WTC11 (cell line): ENCODE measurements around the gene VEGFB. TPM values are rescaled to one million over a fixed set of nuclear protein-coding genes. Genes with fewer than 3 reads are reported as not detected.

Experiments
- ATAC-seq: fragments of 200-7000 bp; cut with Tn5 transposase; 2 replicates; pipeline ENCODE4 v1.10.0; 2021; ENCODE audit warnings: mild to moderate bottlenecking, moderate library complexity
- CTCF ChIA-PET: fragments of 300-600 bp; sonication (Branson Sonifier 250); formaldehyde crosslinking; loops from one replicate; lab custom pipeline; 2021; ENCODE audit warnings: antibody characterized with exemption; lab: Charles Lee
- POLR2A ChIA-PET: fragments of 350-600 bp; sonication (Branson Sonifier 250); formaldehyde crosslinking; loops from one replicate; lab custom pipeline; 2021; ENCODE audit warnings: antibody characterized with exemption; lab: Charles Lee
- DNase-seq: peaks from one replicate; pipeline ENCODE4 v3.0.0; 2021; ENCODE audit warnings: low spot score
- H3K27ac Mint-ChIP-seq: 2 replicates; pipeline ENCODE4 v1.8.0; 2021; ENCODE audit warnings: mixed read lengths
- H3K27me3 Mint-ChIP-seq: 2 replicates; pipeline ENCODE4 v1.8.0; 2021; ENCODE audit warnings: low read depth, mild to moderate bottlenecking, moderate library complexity, mixed read lengths
- H3K36me3 Mint-ChIP-seq: 2 replicates; pipeline ENCODE4 v1.8.0; 2021; ENCODE audit warnings: mixed read lengths
- H3K4me1 Mint-ChIP-seq: 2 replicates; pipeline ENCODE4 v1.8.0; 2022; ENCODE audit warnings: mixed read lengths
- H3K4me3 Mint-ChIP-seq: 2 replicates; pipeline ENCODE4 v1.8.0; 2021; ENCODE audit warnings: mild to moderate bottlenecking, moderate library complexity, mixed read lengths
- H3K9me3 Mint-ChIP-seq: 2 replicates; pipeline ENCODE4 v1.8.0; 2021; ENCODE audit warnings: mixed read lengths
- ATF3 ChIP-seq: sonication (generic); formaldehyde crosslinking; conservative IDR thresholded peaks from 2 replicates; pipeline ENCODE4 v1.8.1; 2022; ENCODE audit warnings: mild to moderate bottlenecking, missing genetic modification reagents
- CREB1 ChIP-seq: sonication (generic); formaldehyde crosslinking; IDR thresholded peaks from 2 replicates; pipeline ENCODE4 v1.8.0; 2023; ENCODE audit warnings: mild to moderate bottlenecking, missing genetic modification reagents
- ELF4 ChIP-seq: sonication (generic); formaldehyde crosslinking; IDR thresholded peaks from 2 replicates; pipeline ENCODE4 v1.8.1; 2022; ENCODE audit warnings: low read depth, mild to moderate bottlenecking, moderate library complexity, missing genetic modification reagents
- EMX1 ChIP-seq: fragments of 250-450 bp; sonication (Bioruptor Pico); IDR thresholded peaks from 2 replicates; pipeline ENCODE4 v1.8.0; 2021; ENCODE audit warnings: mild to moderate bottlenecking
- IRF1 ChIP-seq: sonication (generic); formaldehyde crosslinking; IDR thresholded peaks from 2 replicates; pipeline ENCODE4 v1.8.0; 2023; ENCODE audit warnings: missing genetic modification reagents
- IRF2 ChIP-seq: sonication (generic); formaldehyde crosslinking; IDR thresholded peaks from 2 replicates; pipeline ENCODE4 v1.8.0; 2022; ENCODE audit warnings: low read depth, missing genetic modification reagents, borderline replicate concordance
- MYBL2 ChIP-seq: sonication (generic); formaldehyde crosslinking; IDR thresholded peaks from 2 replicates; pipeline ENCODE4 v1.8.1; 2023; ENCODE audit warnings: mild to moderate bottlenecking, moderate library complexity, missing genetic modification reagents
- OVOL2 ChIP-seq: fragments of 250-450 bp; sonication (Bioruptor Pico); IDR thresholded peaks from 2 replicates; pipeline ENCODE4 v1.9.0; 2021; ENCODE audit warnings: mild to moderate bottlenecking, borderline replicate concordance
- SMAD4 ChIP-seq: sonication (generic); formaldehyde crosslinking; IDR thresholded peaks from 2 replicates; pipeline ENCODE4 v1.8.0; 2022; ENCODE audit warnings: mild to moderate bottlenecking, missing genetic modification reagents
- TEAD1 ChIP-seq: sonication (generic); formaldehyde crosslinking; IDR thresholded peaks from 2 replicates; pipeline ENCODE4 v1.8.0; 2022; ENCODE audit warnings: mild to moderate bottlenecking, missing genetic modification reagents
- ZNF138 ChIP-seq: sonication (generic); formaldehyde crosslinking; conservative IDR thresholded peaks from 2 replicates; pipeline ENCODE4 v1.8.1; 2022; ENCODE audit warnings: mild to moderate bottlenecking, moderate library complexity, missing genetic modification reagents
- ZNF423 ChIP-seq: fragments of 250-450 bp; sonication (Bioruptor Pico); IDR thresholded peaks from 2 replicates; pipeline ENCODE4 v2.1.2; 2022; ENCODE audit warnings: mild to moderate bottlenecking, moderate library complexity
- ZNF512 ChIP-seq: sonication (generic); formaldehyde crosslinking; IDR thresholded peaks from 2 replicates; pipeline ENCODE4 v1.8.1; 2022; ENCODE audit warnings: missing genetic modification reagents, borderline replicate concordance
- total RNA-seq: library from RNA; stranded (reverse); gene quantifications from 3 replicates; pipeline ENCODE4 v1.2.3, GENCODE V29; 2021
- TF ChIP-seq, protein P1 (sequence below): sonication (generic); formaldehyde crosslinking; IDR thresholded peaks from 2 replicates; pipeline ENCODE4 v1.8.0; 2023; ENCODE audit warnings: missing genetic modification reagents, mild to moderate bottlenecking, borderline replicate concordance
- TF ChIP-seq, protein P2 (sequence below): fragments of 250-450 bp; sonication (Bioruptor Pico); IDR thresholded peaks from 2 replicates; pipeline ENCODE4 v1.9.0; 2021; ENCODE audit warnings: mild to moderate bottlenecking, borderline replicate concordance
- TF ChIP-seq, protein P3 (sequence below): sonication (generic); formaldehyde crosslinking; IDR thresholded peaks from 2 replicates; pipeline ENCODE4 v1.8.0; 2022; ENCODE audit warnings: missing genetic modification reagents

Gene VEGFB
- total RNA-seq, 1 experiment from 2014 or later: 51.7 TPM

DNA sequence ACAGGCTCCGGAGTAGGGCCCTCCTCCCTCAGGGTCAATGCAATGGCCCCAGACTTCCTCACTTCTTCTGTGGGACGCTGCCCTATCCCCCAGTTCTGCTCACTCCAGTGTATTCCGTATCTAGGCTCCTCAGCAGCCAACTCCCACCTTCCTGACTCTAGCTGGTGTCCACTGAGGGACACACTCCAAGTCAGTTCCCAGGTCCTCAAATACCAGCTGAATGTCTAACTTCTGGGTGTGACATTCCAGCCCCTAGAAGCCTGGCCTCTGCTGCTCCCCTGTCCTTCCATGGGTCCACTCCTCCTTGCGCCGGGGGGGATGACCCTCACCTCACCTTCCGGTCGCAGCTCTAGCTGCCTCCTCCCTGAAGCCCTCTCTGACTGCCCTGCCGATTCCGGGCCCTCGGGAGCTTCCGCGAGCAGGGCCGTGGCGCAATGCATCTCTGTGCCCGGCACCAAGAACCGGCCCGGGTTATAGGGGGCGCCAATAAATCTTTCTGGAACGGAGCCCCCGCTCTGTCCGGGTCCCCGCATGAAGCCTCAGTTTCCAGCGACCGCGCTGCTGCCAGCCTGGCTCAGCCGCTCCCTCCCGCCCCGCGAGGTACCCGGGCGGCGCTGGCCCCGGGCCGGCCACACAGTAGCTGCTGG, 34.6 kb downstream of the VEGFB start (continued):
- TF ChIP-seq TEAD1 (CRISPR knock-in tag): 0 out of 2 replicates have a peak, but pooled peaks have one; percentile 56
- TF ChIP-seq, protein P1, sequence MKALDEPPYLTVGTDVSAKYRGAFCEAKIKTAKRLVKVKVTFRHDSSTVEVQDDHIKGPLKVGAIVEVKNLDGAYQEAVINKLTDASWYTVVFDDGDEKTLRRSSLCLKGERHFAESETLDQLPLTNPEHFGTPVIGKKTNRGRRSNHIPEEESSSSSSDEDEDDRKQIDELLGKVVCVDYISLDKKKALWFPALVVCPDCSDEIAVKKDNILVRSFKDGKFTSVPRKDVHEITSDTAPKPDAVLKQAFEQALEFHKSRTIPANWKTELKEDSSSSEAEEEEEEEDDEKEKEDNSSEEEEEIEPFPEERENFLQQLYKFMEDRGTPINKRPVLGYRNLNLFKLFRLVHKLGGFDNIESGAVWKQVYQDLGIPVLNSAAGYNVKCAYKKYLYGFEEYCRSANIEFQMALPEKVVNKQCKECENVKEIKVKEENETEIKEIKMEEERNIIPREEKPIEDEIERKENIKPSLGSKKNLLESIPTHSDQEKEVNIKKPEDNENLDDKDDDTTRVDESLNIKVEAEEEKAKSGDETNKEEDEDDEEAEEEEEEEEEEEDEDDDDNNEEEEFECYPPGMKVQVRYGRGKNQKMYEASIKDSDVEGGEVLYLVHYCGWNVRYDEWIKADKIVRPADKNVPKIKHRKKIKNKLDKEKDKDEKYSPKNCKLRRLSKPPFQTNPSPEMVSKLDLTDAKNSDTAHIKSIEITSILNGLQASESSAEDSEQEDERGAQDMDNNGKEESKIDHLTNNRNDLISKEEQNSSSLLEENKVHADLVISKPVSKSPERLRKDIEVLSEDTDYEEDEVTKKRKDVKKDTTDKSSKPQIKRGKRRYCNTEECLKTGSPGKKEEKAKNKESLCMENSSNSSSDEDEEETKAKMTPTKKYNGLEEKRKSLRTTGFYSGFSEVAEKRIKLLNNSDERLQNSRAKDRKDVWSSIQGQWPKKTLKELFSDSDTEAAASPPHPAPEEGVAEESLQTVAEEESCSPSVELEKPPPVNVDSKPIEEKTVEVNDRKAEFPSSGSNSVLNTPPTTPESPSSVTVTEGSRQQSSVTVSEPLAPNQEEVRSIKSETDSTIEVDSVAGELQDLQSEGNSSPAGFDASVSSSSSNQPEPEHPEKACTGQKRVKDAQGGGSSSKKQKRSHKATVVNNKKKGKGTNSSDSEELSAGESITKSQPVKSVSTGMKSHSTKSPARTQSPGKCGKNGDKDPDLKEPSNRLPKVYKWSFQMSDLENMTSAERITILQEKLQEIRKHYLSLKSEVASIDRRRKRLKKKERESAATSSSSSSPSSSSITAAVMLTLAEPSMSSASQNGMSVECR (CRISPR knock-in tag): peak; percentile 11; the same call in 1 of the 2 replicates
- no peak for TF ChIP-seq ZNF512 (CRISPR knock-in tag)

GRCh38 chr11:64269540-64270220, 35.3 kb downstream of the VEGFB start:
- Mint-ChIP-seq H3K27ac (peak overlapping the region; percentile 100), H3K4me3 (peak overlapping the region; percentile 99), H3K36me3 (peaks cover 13% of the 10 kb centered on the region), H3K4me1 (peaks cover 22% of the 10 kb centered on the region), H3K9me3 (no peaks in the 10 kb centered on the region), H3K27me3 (no peaks in the 10 kb centered on the region)
- ATAC-seq (peak; percentile 83), DNase-seq (peak; percentile 98)
- ChIA-PET POLR2A (interaction anchor here (0.8 to 3.9 kb wide), 10 partner anchors 14 to 231 kb away, joined by 3 to 25 read pairs (median 5); partner anchors contain the start of genes BAD, CATSPERZ, FKBP2 and GPR137), CTCF (interaction anchor here (0.6 to 6.2 kb wide), 17 partner anchors 15 to 87 kb away, joined by 3 to 75 read pairs (median 8); partner anchors contain the start of genes BAD, CATSPERZ, ESRRA and FKBP2)
- TF ChIP-seq MYBL2: peak; percentile 48; the same call in 1 of the 2 replicates
- no peak; the same call in 1 of the 2 replicates for TF ChIP-seq OVOL2 (CRISPR knock-in tag)
- TF ChIP-seq IRF1: no peak
- TF ChIP-seq IRF2 (CRISPR knock-in tag): no peak
- TF ChIP-seq ZNF423 (CRISPR knock-in tag): no peak
- TF ChIP-seq EMX1: 0 out of 2 replicates have a peak, but pooled peaks have one; percentile 13
- peak; percentile 81; the same call in 1 of the 2 replicates for TF ChIP-seq ELF4
- TF ChIP-seq, protein P2, sequence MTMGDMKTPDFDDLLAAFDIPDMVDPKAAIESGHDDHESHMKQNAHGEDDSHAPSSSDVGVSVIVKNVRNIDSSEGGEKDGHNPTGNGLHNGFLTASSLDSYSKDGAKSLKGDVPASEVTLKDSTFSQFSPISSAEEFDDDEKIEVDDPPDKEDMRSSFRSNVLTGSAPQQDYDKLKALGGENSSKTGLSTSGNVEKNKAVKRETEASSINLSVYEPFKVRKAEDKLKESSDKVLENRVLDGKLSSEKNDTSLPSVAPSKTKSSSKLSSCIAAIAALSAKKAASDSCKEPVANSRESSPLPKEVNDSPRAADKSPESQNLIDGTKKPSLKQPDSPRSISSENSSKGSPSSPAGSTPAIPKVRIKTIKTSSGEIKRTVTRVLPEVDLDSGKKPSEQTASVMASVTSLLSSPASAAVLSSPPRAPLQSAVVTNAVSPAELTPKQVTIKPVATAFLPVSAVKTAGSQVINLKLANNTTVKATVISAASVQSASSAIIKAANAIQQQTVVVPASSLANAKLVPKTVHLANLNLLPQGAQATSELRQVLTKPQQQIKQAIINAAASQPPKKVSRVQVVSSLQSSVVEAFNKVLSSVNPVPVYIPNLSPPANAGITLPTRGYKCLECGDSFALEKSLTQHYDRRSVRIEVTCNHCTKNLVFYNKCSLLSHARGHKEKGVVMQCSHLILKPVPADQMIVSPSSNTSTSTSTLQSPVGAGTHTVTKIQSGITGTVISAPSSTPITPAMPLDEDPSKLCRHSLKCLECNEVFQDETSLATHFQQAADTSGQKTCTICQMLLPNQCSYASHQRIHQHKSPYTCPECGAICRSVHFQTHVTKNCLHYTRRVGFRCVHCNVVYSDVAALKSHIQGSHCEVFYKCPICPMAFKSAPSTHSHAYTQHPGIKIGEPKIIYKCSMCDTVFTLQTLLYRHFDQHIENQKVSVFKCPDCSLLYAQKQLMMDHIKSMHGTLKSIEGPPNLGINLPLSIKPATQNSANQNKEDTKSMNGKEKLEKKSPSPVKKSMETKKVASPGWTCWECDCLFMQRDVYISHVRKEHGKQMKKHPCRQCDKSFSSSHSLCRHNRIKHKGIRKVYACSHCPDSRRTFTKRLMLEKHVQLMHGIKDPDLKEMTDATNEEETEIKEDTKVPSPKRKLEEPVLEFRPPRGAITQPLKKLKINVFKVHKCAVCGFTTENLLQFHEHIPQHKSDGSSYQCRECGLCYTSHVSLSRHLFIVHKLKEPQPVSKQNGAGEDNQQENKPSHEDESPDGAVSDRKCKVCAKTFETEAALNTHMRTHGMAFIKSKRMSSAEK (CRISPR knock-in tag): no peak
- no peak for TF ChIP-seq CREB1 (CRISPR knock-in tag)
- no peak for TF ChIP-seq SMAD4 (CRISPR knock-in tag)
- TF ChIP-seq, protein P3, sequence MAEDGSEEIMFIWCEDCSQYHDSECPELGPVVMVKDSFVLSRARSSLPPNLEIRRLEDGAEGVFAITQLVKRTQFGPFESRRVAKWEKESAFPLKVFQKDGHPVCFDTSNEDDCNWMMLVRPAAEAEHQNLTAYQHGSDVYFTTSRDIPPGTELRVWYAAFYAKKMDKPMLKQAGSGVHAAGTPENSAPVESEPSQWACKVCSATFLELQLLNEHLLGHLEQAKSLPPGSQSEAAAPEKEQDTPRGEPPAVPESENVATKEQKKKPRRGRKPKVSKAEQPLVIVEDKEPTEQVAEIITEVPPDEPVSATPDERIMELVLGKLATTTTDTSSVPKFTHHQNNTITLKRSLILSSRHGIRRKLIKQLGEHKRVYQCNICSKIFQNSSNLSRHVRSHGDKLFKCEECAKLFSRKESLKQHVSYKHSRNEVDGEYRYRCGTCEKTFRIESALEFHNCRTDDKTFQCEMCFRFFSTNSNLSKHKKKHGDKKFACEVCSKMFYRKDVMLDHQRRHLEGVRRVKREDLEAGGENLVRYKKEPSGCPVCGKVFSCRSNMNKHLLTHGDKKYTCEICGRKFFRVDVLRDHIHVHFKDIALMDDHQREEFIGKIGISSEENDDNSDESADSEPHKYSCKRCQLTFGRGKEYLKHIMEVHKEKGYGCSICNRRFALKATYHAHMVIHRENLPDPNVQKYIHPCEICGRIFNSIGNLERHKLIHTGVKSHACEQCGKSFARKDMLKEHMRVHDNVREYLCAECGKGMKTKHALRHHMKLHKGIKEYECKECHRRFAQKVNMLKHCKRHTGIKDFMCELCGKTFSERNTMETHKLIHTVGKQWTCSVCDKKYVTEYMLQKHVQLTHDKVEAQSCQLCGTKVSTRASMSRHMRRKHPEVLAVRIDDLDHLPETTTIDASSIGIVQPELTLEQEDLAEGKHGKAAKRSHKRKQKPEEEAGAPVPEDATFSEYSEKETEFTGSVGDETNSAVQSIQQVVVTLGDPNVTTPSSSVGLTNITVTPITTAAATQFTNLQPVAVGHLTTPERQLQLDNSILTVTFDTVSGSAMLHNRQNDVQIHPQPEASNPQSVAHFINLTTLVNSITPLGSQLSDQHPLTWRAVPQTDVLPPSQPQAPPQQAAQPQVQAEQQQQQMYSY: no peak; the same call in 1 of the 2 replicates
- TF ChIP-seq ZNF138 (CRISPR knock-in tag): peak; percentile 83; the same call in 1 of the 2 replicates
- TF ChIP-seq ATF3 (CRISPR knock-in tag): no peak; the same call in 1 of the 2 replicates
